NCI-H2227 (cell line): ENCODE results near the gene TAOK2.
"Not testable (repeated sequence)": the region's sequence is repeated elsewhere in the genome, so short reads cannot be mapped to it uniquely, and the experiment has no call there.

Source experiments
- DNase-seq: peaks from one replicate; lab custom pipeline; 2025; ENCODE audit not compliant: unreplicated experiment; lab: John Stamatoyannopoulos, UW

TAOK2 gene

DNA sequence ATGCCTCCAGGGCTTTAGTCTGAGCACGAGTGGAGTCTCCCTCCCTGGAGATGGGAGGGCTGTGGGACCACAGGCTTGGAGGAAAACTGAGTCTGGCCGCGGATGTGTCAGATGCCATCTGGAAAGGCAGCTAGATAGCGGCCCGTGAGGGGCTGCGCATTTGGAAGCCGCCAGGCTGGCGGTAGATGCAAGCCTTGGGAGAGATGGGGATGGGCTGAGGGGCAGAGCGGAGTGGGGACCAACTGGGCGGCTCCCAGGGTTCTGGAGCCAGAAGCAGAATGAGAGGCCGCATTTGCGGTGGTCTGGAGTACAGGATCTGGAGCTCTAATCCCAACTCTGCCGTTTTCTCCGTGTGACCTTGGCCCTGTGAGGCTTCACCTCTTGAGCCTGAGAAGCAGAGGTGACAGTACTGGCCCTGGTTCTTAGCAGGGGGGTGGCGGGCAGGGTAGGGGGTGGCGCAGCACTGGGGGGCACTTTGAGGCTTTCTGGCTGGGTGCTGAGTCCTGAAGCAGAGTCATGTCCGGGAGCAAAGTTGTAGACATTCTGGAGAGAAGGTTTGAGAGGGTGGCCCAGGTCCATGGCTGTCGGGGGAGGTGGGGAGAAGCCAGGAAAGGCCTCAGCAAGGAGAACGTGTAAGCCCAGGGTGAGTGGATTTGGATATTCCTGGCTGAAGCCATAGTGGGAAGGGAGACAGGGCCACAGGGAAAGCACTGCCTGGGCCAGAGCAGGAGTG, 29.1 kb downstream of the TAOK2 start:
- DNase-seq, result no peak

DNA sequence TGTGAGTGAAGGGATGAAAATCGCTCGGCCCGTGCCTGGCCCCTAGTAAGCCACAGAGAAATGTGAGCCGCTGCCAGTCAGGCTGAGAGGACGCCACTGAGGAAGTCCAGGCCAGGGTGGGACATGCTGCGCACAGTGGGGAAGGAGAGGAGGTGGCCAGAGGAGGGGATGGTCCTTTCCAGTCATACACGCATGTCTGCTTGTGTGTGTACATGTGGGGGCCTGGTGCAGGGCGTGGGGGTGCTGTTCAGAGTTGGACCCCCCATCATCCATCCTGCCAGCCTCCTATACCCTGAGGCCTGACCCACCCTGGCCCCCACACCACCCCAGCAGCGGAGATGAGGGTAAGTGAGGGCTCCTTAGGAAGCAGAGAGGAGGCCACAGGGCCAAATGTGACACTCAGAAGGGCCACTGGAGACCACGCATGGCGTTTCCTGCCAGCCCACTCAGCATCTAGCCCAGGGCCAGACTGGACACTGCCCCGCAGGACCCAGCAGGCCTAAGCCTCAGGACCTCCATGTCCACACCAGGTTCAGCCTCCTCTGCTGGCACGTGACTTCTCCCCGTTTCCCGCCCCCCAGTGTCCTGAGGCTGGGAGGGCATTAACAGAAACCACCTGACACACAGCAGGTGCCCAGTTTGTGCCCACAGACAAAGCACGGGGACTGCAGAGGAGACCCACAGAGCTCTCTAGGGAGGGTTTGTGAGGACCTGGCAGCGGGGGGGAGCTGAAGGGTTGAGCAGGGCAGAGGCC, 30.2 kb downstream of the TAOK2 start:
- DNase-seq, result peak; percentile 49

DNA sequence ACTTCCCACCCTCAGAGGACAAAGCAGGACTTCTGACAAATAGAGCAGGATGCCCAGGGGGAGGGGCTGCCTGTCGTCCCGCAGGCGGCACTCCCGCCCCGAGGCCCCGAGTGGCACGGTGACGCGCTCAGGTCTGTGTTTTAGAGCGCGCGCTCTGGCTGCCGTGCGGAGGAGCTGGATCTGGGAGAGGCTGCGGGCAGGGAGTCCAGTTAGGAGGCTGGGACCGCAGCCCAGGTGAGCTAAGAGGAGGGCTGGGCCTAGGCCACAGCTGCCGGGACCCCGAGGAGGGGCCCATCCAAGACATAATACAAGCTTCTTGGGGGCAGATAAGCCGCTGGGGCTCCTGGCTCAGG, 30.7 kb downstream of the TAOK2 start:
- DNase-seq, result peak; percentile 59

DNA sequence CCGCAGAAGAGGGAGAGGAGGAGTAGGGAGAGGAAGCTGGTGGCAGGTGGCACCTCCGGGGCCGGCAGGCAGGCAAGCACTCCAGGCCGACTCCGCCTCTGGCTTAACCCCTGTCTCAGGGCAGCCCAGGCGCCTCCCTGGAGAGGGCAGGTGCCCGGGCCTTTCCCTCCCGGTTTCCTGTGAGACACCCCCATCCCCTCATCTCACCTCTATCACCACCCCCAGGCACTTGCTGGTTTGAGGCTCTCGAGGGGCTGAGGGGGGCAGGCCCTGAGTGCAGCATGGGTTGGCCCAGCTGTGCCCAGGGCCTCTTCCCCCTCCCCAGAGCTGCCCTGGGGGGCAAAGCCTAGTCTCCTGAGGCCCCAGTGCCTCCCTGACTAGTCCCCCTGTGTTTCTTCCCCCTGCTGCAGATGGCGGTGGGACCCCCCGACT, 31.2 kb downstream of the TAOK2 start:
- DNase-seq, result peak; percentile 59

DNA sequence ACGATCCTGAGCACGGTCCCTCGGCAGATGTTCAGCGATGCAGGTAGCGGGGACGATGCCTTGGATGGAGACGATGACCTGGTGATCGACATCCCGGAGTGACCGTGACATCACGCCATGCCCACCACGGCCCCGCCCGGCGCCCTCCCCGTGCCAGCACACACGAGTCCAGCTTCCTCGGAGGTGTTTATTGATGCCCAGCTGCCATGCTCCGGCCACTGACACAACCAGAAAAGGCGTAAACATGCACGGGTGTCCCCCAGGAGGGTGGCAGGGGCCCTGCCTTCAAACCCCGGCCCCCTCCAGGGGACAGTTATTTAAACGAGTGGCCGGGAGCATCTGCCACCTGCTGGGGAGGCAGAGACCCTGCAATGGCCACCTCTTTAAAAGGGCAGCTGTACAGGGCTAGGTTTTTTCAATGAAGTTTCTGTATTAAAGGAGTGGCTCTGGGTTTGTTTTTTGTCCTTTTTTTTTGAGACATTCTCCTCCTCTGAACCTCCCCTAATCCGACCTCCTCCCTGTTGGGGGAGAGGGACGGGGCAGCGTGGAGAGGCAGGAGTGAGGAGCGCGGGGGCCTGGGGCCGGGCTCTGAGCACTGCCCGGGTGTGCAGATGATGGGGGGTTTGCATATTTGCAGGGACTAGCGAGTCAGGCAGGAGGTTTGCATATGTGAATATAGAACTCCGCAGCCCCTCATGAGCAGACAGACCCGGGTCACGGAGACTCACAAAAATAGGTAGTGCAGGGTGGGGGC, 31.9 kb downstream of the TAOK2 start:
- DNase-seq, result peak; percentile 69

DNA sequence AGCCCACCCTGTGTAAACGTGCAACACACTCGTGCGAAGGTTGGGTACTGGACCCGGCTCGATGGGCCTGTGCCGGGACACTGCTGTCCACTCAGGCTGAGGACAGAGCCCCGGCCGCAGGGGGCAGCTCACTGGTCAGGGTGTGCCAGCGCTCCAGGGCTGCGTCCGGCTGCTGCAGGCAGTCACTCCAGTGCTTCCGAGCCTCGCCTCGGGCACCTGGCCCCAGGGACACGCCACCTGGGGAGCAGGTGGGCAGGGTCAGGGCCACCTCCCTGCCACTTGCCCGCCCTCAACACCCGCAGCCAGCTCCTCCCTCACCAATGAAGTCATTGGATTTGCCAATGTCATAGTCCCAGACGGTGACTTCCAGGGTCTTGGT, 32.4 kb downstream of the TAOK2 start:
- DNase-seq, result no peak

DNA sequence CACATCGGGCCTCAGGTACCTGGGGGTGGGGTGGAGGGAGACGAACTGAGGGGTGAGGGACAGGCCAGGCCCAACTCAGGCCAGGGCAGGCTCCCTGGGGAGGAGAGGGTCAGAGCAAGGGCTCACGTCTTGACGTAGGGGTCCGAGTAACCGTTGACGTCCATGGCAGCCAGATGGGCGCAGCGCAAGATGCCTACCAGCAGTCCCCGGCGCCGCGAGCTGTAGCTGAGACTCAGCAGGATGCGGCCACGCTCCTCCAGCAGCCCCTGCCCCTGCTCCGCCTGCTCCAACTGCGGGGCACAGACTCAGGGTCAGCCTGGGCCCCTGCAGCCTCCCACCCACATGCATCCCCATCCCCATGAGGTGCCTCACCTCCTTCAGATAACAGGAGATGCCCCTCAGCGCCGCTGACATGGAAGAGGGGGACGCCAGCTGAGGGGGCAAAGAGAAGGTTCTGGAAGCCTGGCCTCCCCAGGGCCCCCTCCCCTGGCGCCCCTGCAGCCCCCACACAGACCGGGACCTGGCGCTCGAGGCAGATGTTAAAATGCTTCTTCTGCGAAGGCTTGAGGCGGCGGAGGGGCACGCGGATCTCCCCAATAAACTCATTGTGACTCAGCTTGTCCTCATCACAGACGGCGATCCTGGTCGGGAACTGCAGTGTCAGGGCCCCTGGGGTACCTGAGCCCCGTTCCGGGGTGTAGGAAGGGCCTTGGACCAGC, 33.1 kb downstream of the TAOK2 start:
- no peak for DNase-seq

DNA sequence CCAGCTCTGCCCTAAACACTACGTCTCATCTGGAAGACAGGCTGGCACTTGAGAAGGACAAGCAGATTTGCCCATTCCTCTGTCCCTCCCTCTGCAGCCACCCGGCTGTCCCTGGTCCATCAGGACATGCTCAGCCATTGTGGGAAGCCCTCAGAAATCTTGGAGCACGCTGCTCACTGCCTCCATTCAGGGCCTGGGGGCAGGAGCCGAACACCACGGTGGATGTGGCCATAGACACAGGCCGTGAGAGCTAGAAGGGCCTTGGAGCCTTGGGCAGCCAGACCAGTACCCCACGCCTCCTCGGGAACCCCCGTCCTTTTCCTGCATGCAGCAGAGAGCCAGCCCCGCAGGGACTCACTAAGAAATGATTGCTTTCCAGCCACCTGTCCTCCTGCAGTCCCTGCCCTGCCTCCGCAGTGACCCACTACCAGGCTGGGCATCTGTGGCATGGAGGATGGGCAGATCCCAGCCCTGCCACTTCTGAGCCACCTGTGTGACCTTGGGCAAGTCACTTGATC, 33.8 kb downstream of the TAOK2 start:
- DNase-seq, result no peak

DNA sequence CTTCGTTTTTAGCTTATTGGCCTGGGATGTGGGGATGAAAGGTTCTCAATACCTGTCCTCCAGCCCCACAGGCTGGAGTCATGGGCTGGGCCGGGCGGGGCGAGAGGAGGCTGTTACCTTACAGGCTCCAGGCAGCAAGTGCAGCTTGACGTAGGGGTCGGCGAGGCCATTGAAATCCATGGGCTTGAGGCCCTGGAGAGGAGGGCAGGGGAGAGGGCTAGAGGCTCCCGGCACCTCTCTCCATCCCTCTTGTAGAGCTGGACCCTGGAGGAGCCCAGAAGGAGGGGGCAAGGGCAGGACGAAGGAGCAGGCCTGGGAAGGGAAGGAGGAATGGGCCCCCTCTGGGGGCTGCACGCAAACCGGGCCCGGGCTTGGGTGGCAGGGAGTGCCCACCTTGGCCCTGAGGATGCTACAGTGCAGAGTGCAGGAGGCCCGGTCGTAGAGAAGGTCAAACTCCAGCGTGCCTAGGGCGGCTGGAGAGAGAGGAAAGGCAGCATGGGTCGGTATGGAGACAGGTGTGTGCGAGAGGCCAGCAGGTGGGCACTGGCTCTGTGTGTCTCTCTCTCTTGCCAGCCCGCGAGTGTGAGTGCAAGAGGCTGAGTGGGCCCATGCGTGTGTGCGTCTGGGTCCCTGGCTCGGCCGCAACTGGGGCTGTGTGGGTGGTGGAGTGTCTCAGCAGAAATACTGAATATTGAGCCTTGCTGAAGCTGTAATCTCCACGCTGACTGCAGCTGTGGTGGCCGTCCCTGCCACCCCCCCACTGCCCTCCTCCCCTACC, 35.6 kb downstream of the TAOK2 start:
- DNase-seq, result no peak

DNA sequence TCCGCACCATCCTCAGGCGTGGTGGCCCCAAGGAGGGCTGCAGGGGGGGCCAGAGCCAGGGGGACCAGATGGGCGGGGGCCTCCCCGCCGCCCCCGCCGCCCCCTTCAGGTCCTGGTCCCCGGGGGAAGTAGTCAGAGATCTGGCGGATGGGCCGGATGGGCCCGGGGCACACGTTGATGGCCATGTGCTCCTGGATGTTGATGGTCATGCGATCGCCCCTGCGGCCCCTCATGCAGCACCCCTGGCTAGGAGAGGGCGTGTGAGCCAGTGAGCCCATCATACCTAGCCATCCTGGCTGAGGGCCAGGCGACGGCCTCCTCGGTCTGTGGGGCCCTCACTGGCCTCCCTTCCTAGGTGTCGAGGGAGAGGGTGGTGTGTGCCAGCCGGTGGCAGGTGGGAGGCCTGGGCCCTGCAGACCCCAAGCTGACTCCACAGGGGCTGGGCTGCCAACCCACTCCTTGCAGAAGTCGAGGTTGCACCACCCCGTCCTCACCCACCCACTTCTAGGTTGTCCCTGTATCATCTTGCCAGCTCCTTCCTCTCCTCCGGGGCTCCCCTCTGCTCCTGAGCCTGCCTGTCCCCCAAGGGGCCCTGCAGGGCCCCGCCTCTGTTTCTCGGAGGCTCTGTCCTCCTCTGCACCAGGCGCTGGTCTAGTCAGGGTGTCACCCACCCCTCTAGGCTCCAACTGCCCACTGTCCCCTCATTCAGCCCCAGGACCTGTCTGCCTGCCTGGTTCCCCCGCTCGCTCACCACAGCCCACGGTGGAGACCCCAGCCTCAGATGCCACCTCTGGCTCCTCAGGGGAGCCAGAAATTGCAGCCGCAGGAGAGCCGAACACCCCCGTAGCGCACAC, 36.5 kb downstream of the TAOK2 start:
- no peak for DNase-seq

DNA sequence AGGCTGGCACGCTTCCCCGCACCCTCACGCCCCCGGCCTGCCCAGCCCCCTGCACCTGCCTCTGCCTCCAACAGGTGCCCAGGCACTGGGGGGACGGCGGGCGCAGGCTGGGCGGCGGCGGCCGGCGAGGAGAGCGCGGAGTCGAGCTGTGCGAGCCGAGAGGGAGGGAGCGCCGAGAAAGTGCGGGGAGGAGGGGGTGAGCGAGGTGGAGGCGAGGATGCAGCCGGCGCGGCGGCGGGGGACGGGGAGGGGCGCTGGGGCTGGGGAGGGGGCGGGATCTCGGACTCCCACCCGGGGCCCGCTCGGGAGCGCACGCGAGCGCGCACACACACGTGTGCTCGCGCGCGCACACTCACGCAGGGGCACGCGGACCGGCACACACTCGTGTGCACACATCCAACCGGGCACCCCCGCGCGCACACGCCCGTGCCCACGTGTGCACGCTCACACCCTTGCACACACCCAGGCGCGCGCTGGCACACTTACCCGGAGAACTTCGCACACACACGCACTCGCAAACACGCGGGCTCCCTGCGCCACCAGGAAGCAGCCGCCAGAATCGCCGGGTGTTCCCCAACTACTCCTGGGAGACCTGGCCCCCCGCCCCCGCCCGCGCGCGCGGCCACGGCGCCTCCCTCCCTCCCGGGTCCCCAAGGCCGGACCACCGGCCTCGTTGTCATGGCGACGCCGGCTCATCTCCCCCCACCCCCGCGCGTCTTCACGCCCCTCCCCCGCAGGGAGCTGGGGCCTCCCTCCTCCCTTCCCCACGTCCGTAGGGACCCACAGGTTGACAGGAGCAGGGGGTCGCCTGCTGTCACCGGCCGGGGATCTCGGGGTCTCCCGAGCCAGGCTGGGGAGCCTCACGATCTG, 37.4 kb downstream of the TAOK2 start, which contains the start of gene DOC2A:
TSS of gene DOC2A (minus strand) at position 184 of the 870 bp plus-strand sequence. CDS start 805 bp downstream, outside the sequence.
- peak; percentile 86 for DNase-seq

DNA sequence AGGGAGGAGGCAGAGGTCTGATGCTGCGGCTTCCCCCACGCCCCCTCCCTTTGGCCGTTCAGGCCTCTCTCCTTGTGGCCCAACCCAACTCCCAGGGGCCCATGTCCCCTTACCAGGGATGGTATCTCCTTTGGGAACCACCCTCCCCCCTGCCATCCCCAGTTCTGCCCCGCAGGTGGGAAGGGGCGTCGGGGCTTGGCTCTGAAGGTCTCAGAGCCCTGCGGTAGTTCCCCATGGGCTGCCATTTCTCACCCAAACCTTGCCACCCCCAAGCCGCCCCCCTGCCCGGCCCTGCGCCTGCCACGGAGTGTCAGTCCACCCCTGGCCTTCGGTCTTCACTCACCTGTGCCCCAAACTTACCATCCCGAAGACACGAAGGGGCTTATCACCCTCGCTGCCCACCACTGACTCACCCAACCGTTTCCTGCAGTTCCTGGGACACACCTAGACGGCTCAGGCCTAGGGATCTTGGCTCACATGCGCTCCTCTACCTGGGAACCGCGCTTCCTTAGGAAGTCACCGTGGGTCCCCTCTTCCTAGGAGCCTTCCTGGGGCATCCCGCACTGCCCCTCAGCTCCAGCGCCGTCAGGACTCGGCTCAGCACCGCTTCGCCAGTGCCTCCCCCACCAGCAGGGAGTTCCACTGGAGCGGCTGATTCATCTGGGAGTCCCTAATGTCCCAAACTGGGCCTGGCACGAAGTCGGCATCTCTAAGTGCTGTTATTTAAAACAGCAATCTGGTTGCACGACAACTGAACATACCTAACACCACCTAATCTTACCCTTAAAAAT, 38.2 kb downstream of the TAOK2 start:
- no peak for DNase-seq

DNA sequence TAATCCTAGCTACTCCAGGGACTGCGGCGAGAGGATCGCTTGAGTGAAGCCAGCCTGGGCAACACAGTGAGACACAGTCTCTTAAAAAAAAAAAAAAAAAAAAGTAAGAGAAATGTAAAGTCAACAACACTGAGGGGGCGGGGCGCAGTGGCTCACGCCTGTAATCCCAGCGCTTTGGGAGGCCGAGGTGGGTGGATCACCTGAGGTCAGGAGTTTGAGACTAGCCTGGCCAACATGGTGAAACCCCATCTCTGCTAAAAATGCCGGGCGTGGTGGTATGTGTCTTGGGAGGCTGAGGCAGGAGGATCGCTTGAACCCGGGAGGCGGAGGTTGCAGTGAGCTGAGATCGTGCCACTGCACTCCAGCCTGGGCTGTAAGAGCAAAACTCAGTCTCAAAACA, 38.9 kb downstream of the TAOK2 start:
- DNase-seq, result not testable (repeated sequence)

DNA sequence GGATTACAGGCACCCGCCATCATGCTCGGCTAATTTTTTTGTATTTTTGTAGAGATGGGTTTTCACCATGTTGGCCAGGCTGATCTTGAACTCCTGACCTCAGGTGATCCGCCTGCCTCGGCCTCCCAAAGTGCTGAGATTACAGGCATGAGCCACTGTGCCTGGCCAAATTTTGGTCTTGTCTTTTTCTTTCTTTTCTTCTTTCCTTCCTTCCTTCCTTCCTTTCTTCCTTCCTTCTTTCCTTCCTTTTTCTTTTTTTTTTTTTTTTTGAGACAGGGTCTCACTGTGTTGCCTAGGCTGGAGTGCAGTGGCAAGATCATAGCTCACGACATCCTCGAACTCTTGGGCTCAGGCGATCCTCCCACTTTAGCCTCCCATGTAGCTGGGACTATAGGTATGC, 41.8 kb downstream of the TAOK2 start:
- DNase-seq, result not testable (repeated sequence)

DNA sequence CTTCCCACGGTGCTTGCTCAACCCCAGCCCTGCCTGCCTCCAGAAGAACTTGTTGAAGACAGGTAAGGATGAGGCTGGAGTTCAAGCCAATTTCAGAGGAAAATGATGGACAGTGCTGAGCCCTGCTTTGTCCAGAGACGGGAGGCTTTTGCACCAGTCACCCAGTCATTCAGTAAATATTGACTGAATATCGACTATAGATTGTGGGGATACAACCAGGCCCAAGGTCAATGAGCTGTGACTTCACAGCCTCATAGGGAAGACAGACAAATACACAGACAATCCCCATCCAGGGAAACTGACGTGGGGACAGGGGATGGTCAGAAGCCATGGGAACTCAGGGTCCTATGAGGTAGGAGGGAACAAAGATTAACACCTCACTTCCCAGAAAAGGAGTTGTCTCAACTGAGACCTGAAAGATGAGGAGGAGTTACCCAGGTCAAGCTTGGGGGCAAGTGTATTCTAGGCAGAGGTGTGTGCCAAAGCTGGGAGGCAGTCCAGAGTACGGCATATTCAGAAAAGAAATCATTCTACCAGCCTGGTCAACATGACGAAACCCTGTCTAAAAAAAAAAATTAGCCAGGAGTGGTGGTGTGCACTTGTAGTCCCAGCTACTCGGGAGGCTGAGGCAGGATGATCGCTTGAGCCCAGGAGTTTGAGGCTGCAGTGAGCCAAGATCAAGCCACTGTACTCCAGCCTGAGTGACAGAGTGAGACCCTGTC, 43.0 kb downstream of the TAOK2 start:
- no peak for DNase-seq

DNA sequence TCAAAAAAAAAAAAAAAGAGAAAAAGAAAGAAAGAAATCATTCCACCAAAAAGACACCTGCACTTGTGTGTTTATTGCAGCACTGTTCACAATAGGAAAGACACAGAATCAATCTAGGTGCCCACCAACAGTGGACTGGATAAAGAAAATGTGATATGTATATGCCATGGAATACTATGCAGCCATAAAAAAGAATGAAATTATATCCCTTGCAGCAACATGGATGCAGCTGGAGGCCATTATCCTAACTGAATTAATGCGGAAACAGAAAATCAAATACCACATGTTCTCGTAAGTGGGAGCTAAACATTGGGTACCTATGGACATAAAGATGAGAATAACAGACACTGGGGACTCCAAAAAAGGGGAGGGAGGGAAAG, 43.6 kb downstream of the TAOK2 start:
- DNase-seq, result no peak

DNA sequence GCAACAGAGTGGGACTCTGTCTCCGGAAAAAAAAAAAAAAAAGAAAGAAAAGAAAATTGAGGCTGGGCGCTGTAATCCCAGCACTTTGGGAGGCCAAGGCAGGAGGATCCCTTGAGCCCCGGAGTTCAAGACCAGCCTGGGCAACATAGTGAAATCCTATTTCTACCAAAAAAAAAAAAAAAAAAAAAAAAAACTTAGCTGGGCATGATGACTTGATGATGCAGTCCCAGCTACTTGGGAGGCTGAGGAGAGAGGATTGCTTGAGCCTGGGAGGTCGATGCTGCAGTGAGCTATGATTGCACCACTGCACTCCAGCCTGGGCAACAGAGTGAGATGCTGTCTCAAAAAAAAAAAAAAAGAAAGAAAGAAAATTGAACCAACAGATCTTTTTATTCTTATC, 44.3 kb downstream of the TAOK2 start:
- not testable (repeated sequence) for DNase-seq
